NCI-H1436 (cell line): ENCODE results near the gene GTF3C5.
A peak's percentile ranks its signal among the peaks of the same experiment; 100 is the strongest.

Experiments used
- DNase-seq: peaks from one replicate; lab custom pipeline; 2025; lab: John Stamatoyannopoulos, UW

The GTF3C5 gene

DNA sequence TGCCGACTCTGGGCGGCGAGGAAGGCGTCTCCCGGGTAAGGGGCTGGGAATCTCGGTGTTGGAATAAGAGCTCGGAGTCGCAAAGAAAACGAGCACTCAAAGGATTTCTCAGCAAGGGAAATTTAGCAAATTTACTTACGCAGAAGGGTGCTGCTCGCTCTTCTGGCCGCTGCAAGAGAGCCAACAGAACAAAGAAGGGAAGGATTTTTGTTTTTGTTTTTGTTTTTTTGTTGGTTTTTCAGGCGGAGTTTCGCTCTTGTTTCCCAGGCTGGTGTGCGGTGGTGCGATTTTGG, 279 bp downstream of the GTF3C5 start:
- DNase-seq = no peak

- DNase-seq = no peak
Observed at GRCh38 chr9:133031496-133031911, 707 bp downstream of the GTF3C5 start.

- DNase-seq = no peak
Observed at GRCh38 chr9:133032171-133032570, 1.4 kb downstream of the GTF3C5 start.

- no peak for DNase-seq
Observed at GRCh38 chr9:133035669-133036068, 4.9 kb downstream of the GTF3C5 start.

GRCh38 chr9:133037775-133038515, 7.1 kb downstream of the GTF3C5 start:
- no peak for DNase-seq

DNA sequence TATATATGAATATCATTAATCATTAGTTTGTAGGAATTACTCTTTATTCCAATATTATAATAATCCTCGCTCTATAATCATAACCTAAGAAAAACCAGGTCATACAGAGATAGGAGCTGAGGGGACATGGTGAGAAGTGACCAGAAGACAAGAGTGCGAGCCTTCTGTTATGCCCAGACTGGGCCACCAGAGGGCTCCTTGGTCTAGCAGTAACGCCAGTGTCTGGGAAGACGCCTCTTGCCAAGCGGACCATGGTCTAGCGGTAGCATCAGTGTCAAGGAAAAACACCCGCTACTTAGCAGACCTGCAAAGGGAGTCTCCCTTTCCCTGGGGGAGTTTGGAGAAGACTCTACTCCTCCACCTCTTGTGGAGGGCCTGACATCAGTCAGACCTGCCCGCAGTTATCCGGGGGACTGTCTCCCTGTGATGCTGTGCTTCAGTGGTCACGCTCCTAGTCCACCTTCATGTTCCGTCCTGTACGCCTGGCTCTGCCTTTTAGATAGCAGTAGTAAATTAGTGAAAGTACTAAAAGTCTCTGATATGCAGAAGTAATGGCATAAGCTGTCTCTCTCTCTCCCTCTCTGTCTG, 10.2 kb downstream of the GTF3C5 start:
- peak; percentile 6 for DNase-seq

- no peak for DNase-seq
Observed at GRCh38 chr9:133041958-133042357, 11.2 kb downstream of the GTF3C5 start.

- no peak for DNase-seq
Observed at GRCh38 chr9:133042676-133043075, 11.9 kb downstream of the GTF3C5 start.

- no peak for DNase-seq
Observed at GRCh38 chr9:133043449-133044035, 12.7 kb downstream of the GTF3C5 start.

GRCh38 chr9:133044125-133044524, 13.3 kb downstream of the GTF3C5 start:
- DNase-seq = no peak

DNA sequence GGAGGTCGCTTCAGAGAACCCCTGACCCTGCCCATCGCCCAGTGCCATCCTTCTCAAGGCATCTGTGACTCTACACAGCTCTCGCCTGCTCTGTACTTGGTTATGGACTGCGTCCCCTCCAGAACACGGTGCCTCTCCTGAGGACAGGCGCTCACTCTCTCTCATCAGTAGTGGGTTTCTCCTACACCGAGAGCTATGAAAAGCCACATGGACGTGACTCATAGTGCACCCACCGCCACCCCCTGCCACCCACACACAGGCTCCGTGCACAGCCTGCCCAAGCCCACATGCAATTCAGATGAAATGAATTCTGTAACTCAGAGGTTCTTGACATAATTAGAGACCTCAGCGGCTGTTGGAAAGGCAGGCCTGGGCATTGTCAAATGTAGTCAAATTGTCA, 13.9 kb downstream of the GTF3C5 start:
- no peak for DNase-seq

- DNase-seq = no peak
Observed at GRCh38 chr9:133045132-133045531, 14.3 kb downstream of the GTF3C5 start.

DNA sequence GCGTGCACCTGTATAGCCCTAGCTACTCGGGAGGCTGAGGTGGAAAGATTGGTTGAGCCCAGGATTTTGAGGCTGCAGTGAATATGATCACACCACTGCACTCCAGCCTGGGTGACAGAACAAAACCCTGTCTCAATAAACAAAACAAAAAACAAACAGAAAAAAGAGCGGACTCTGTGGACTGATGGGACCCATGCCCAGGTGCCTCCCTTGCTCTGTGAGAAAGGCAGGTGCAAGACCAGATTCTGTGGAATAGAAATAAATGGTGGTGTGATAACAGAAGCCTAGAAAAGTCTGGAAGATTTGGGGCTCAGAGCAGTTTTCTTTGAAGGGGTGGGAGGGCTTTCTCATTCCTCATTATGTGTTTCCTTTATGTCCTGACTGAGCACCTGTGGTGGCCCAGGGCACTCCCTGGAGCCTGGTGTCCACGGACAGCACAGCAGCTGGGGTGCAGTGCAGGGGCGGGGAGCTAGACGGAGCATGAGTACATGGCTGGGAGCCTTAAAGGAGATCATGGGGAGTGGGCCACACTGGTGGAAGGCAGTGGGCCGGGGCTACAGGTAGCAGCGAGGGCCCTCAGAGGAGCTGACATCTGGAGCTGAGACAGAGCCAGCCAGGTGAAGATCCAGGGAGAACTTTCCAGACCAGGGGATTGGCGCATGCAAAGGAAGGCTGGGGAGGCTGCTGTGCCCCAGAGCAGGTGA, 15.6 kb downstream of the GTF3C5 start:
- no peak for DNase-seq

DNA sequence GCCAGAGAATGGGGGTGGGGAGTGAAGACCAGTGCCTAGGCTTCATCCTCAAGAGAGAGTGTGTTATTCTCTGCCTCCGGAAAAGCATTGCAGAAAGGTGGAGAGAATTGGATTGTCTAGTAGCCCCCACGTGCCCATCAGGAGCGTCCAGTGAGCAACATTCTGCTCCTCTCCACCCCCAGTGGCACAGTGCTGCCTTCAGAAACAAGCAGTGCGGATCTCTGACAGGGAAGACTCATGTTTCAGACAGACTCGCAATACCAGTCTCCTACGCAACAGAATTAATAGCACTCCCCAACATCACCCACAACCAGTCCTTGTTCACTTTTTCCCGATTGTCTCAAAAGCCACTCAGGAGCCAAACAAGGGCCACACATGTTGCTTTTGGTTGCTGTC, 16.1 kb downstream of the GTF3C5 start:
- no peak for DNase-seq

GRCh38 chr9:133048595-133048994, 17.8 kb downstream of the GTF3C5 start:
- no peak for DNase-seq

- no peak for DNase-seq
Observed at GRCh38 chr9:133049043-133049442, 18.2 kb downstream of the GTF3C5 start.

DNA sequence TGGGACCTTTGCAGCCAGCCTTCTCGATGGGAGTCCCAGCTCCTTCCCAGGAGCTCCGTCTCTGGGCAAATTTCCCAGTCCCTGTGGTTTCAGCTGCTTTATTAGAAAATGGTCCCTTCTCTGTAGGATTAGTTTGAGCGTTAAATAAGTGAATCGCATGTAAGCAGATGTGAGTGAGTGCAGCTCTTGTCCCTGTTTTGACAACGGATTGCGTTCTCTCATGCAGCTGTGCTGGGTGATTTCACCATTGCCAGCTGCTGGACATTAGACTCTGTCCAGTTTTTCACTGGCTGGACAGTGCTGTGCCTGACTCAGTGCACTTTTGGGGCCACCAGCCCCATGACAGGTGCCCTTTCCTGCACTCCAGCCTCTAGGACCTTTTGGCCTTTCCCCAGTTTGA, 19.3 kb downstream of the GTF3C5 start:
- DNase-seq = no peak

- DNase-seq = no peak
Observed at GRCh38 chr9:133050781-133051180, 20.0 kb downstream of the GTF3C5 start.

DNA sequence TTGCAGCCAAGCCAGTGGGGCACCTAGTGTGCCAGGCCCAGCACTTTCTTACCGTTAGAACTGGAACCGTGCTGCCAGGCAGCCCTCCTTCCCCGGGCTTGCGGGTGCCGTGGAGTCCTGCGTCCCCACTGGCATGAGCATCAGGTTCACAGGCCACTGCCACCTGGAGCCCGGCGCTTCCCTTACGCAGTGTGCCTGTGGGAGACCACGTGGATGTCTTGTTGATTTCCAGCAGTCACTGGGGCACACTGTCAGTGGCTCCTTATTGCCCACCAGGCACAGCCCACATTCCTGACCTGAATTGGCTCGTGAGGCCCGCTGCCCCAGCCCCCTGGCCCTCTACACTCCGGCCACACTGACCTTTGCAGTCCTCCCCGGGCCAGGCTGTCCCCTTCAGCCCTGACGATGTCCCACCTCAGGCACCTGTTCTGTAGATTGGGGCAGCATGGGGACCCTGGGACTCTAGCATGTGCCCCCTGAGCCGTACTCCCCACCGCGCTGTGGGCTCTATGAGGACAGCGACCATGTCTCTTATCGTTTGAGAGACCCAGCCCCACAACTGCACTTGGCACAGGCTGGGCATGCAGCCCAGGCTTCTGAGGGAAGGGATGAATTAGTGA, 20.6 kb downstream of the GTF3C5 start:
- DNase-seq = no peak

DNA sequence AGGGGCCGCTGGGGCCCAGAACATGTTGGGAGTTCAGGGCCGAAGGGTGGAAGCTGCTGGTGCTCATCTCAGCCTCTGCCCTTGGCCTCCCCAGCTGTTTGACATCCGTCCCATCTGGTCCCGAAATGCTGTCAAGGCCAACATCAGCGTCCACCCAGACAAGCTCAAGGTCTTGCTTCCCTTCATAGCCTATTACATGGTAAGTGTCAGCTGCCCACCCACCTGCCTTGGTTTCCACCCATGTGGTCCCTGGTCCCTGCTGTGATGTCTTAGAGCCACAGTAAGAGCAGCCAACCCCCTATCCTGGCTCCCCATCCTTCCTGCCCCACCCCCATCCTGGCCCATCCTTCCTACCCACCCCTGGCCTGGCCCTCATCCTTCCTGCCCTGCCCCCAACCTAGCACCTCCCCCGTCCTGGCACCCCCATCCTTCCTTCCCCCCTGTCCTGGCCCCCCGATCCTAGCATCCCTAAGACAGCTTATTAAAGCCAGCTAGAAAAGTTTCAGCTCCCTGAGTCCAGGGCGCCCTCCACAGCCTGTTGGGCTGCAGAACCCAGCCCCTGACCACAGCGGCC, 21.3 kb downstream of the GTF3C5 start:
- DNase-seq = no peak

GRCh38 chr9:133054194-133054890, 23.5 kb downstream of the GTF3C5 start:
- no peak for DNase-seq

- no peak for DNase-seq
Observed at GRCh38 chr9:133054966-133055365, 24.2 kb downstream of the GTF3C5 start.
